Measurements from ENCODE around the gene RPS27.
A peak's percentile ranks its signal among the peaks of the same experiment; 100 is the strongest.

RPS27 gene

GRCh38 chr1:153945131-153945794, 45.3 kb upstream of the RPS27 start:
- peak overlapping the region; percentile 81 for H3K4me3 ChIP-seq (ENCODE audit: control insufficient read depth, low read depth, low read length)
- no peak for TF ChIP-seq CTCF (IDR thresholded peaks at IDR 0.05; ENCODE audit: control insufficient read depth, insufficient read depth, low read depth, low read length, missing control alignments)
- no peak for DNase-seq (ENCODE audit: low read depth)

GRCh38 chr1:153945795-153946621, 44.6 kb upstream of the RPS27 start:
- peak overlapping the region; percentile 81 for H3K4me3 ChIP-seq (ENCODE audit: control insufficient read depth, low read depth, low read length)
- DNase-seq (ENCODE audit: low read depth): no peak
- TF ChIP-seq CTCF (IDR thresholded peaks at IDR 0.05; ENCODE audit: control insufficient read depth, insufficient read depth, low read depth, low read length, missing control alignments): no peak

GRCh38 chr1:153946622-153947241, 43.8 kb upstream of the RPS27 start, which contains the start of gene DENND4B:
Gene DENND4B (minus strand): TSS chr1:153946718. CDS start chr1:153944374, 2,344 bp downstream.
- no peak for DNase-seq (ENCODE audit: low read depth)
- TF ChIP-seq CTCF (IDR thresholded peaks at IDR 0.05; ENCODE audit: control insufficient read depth, insufficient read depth, low read depth, low read length, missing control alignments): peak; percentile 91

GRCh38 chr1:153951183-153951582, 39.4 kb upstream of the RPS27 start:
- no peak for TF ChIP-seq CTCF (IDR thresholded peaks at IDR 0.05; ENCODE audit: control insufficient read depth, insufficient read depth, low read depth, low read length, missing control alignments)
- no peak overlapping the region for H3K4me3 ChIP-seq (ENCODE audit: control insufficient read depth, low read depth, low read length)
- DNase-seq (ENCODE audit: low read depth): no peak

More at GRCh38 chr1:153946622-153947241, 43.8 kb upstream of the RPS27 start, which contains the start of gene DENND4B:
- peak within 1 kb of the TSS; percentile 81 for H3K4me3 ChIP-seq (ENCODE audit: control insufficient read depth, low read depth, low read length)

- TF ChIP-seq CTCF (IDR thresholded peaks at IDR 0.05; ENCODE audit: control insufficient read depth, insufficient read depth, low read depth, low read length, missing control alignments): no peak
- DNase-seq (ENCODE audit: low read depth): no peak
- no peak overlapping the region for H3K4me3 ChIP-seq (ENCODE audit: control insufficient read depth, low read depth, low read length)
These were observed 38.8 kb upstream of the RPS27 start for GRCh38 chr1:153951801-153952200.

- H3K4me3 ChIP-seq (ENCODE audit: control insufficient read depth, low read depth, low read length): no peak overlapping the region
These were observed 36.6 kb upstream of the RPS27 start for GRCh38 chr1:153953859-153954365.

More at GRCh38 chr1:153953859-153954365, 36.6 kb upstream of the RPS27 start:
- TF ChIP-seq CTCF (IDR thresholded peaks at IDR 0.05; ENCODE audit: control insufficient read depth, insufficient read depth, low read depth, low read length, missing control alignments): no peak
- DNase-seq (ENCODE audit: low read depth): no peak
